ENCODE results near the gene SERF2.

GRCh38 chr15:43751885-43752284 lies 40.2 kb upstream of the SERF2 start:
- TF ChIP-seq, protein P1, sequence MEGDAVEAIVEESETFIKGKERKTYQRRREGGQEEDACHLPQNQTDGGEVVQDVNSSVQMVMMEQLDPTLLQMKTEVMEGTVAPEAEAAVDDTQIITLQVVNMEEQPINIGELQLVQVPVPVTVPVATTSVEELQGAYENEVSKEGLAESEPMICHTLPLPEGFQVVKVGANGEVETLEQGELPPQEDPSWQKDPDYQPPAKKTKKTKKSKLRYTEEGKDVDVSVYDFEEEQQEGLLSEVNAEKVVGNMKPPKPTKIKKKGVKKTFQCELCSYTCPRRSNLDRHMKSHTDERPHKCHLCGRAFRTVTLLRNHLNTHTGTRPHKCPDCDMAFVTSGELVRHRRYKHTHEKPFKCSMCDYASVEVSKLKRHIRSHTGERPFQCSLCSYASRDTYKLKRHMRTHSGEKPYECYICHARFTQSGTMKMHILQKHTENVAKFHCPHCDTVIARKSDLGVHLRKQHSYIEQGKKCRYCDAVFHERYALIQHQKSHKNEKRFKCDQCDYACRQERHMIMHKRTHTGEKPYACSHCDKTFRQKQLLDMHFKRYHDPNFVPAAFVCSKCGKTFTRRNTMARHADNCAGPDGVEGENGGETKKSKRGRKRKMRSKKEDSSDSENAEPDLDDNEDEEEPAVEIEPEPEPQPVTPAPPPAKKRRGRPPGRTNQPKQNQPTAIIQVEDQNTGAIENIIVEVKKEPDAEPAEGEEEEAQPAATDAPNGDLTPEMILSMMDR (IDR thresholded peaks at IDR 0.05) = no peak
- no peak for TF ChIP-seq POLR2A (IDR thresholded peaks at IDR 0.05)
